HT1080 (cell line): ENCODE results near the gene RYR1. TPM values are rescaled to one million over a fixed set of nuclear protein-coding genes. Genes with fewer than 3 reads are reported as not detected.

Experiments
- DNase-seq: peaks from one replicate; pipeline ENCODE4 v3.0.0-alpha.2; 2015; ENCODE audit warnings: low read depth
- polyA plus RNA-seq, 2 experiments: library from polyadenylated mRNA; depleted of rRNA; stranded (reverse); fragments of >200 nt; gene quantifications; 2 replicates each; pipeline ENCODE4 v1.2.3, GENCODE V29; 2015
- total RNA-seq: library from RNA; depleted of rRNA; stranded (reverse); fragments of >200 nt; shearing (Covaris generic); gene quantifications from 2 replicates; pipeline ENCODE4 v1.2.3, GENCODE V29; 2014; rRNA removed

RYR1 gene
- not detected in 2 replicates for total RNA-seq
- polyA plus RNA-seq (2015; cell fraction: cytosol; rRNA removed), result 0.03 TPM in 1 of 2 replicates, not detected in the other
- 0.01 TPM in 1 of 2 replicates, not detected in the other for polyA plus RNA-seq (2015; cell fraction: nucleus; rRNA removed)

- DNase-seq, result no peak
These were observed at the start of gene RYR1 for GRCh38 chr19:38433268-38433733. TSS of gene RYR1 (plus strand) at chr19:38433691. CDS start at chr19:38433830, 139 bp downstream.

DNA sequence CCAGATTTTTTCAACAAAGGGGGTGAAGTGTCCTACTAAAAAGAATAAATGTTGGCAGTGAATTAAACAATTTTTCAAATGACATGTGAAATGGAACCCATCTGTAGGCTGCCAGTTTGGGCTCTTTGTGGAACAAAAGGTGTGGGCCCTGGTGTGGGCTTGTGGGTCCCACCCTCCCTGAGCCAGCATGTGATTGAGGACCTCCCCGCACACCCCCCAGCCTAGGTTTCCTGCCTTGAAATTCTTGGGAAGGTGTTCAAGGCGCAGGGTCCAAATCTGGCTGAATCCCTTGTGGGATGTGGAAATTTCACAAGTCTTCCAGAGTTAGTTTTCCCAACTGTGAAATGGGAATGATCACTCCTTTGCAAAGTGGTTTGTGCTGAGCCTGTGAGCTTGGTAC is 49.7 kb upstream of the RYR1 start:
- no peak for DNase-seq

DNA sequence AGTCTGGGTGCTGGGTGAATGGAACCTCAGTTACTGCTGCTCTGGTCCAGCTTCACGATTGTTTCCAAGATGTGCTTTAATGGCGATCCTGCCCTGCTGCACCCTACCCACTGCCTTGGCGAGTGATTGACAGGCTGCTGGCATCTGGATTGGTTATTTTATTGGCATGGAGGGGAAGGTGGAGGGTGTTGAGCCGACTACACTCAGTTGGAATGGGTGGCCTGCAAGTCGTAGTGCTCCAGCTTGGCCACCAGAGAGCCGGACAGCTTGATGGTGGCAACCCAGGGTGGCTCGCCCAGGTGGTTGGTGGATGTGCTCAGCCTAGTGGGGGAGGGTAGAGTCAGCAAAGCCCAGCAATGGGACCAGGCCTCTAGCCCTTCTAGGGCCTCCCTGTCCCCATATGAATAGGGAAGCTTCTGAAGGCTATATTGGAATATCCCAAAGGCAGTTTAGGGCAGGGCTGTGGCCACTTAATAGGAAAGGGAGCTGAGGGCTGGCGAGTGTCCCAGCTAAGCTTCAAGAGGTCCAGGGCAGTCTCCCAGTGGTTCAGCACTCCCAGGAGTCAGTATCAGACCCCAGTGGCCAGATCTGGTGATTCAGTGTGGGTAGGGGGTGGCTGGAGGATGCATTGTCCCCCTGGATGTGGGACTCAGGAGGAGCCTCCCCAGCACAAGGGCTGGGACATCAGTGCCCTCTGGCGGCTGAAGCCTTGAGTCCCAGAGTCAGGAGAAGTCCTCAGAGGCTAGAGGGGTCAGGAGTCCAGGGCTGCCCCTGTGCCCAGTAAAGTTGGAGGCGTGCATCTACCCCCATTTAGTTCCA is 49.1 kb upstream of the RYR1 start:
- DNase-seq, result no peak

GRCh38 chr19:38385057-38385803 is 48.3 kb upstream of the RYR1 start:
- DNase-seq, result no peak

DNA sequence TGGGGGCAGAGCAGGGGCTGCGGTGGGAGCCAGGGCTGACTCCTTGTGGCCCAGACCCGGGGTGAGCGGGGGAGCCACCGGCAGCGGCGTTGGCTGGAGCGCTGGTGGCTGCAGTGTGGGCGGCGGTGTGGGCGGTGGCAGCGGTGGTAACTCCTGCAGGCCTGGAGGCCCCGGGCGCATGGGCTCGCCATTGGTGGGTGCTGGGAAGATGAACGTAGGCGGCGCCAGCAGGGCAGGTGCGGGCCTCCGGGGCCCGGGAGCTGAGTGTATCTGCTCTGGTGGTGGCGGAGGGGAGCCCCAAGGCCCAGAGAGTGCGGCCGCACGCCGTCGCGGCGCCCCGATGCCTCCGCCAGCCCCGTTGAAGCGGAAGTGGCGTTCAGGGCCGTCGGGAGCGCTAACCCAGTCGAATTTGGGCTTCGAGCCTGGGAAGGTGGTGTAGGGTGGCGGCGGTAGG is 47.7 kb upstream of the RYR1 start:
- DNase-seq, result no peak

GRCh38 chr19:38386300-38386970 is 47.1 kb upstream of the RYR1 start:
- no peak for DNase-seq

DNA sequence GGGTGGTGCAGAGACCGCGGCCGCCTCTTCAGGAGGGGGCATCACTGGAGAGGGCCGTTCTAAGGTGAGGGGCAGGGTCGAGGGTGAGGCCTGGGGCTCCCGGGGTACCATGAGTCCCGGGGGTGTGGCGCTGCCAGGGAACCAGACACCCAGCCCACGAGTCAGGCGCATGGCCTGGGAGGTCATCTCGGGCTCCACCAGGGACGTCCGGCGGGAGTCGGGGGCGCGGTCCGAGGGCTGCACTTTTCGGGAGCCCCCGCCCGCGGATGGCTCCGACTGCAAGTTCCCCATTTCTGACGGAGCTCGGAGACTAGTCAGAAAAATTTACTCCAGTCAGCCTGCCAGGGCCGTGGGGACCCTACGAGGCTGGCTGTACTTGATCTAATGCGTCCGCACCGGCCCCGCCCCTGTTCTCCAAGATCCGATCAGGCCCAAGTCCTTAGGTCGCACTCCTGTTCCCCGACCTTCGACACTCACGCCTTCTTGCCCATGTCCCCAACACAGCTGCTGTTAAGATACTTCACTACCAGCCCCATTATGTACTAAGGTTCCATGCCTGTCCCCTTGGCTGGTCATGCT is 46.4 kb upstream of the RYR1 start:
- DNase-seq, result no peak

DNA sequence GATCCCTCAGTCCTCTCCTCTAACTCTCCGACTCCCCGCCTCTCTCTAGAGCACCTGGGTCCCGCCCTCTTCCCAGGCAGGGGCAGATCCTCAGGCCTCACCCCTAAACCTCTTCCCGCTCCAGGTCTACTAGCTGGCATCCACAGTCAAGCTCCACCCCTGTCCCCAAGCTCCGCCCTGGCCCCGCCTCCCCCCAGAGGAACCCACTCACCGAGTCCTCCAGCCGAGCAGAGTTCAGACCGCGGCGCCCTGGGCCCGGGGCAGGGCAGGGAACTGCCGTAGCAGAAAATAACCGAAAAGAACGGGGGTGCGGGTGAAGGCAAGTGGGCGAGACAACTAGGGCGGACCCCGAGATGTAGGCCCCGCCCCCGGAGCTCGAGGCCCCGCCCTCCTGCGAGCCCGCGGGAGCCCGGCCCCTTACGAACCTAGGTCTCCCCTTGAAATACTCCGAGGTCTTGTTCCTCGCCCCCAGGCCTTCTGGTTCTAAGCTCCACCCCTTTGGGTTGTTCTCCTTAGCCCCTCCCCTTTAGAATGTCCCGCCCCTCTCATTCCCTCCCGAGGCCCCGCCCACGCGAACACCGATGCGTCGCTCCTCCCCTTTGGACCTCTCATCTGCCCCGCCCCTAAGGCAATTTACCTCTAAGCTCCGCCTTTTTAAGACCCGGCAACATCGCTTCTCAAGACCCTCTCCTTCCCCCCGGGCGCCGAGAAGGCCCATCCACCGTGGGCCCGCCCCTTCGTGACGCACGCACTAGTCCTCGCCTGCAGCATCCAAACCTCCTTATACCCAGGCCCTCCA is 45.7 kb upstream of the RYR1 start, which contains the start of gene GGN:
TSS of gene GGN (minus strand) at position 485 of the 799 bp plus-strand sequence. CDS start 773 bp downstream, outside the sequence.
- peak; percentile 96 for DNase-seq

- no peak for DNase-seq
These were observed 45.0 kb upstream of the RYR1 start, which contains the start of gene SPRED3 for GRCh38 chr19:38388349-38389100. TSS of gene SPRED3 (plus strand) at chr19:38388697. CDS start at chr19:38390303, 1,606 bp downstream.

GRCh38 chr19:38389101-38389925 is 44.2 kb upstream of the RYR1 start:
- DNase-seq, result peak; percentile 81

DNA sequence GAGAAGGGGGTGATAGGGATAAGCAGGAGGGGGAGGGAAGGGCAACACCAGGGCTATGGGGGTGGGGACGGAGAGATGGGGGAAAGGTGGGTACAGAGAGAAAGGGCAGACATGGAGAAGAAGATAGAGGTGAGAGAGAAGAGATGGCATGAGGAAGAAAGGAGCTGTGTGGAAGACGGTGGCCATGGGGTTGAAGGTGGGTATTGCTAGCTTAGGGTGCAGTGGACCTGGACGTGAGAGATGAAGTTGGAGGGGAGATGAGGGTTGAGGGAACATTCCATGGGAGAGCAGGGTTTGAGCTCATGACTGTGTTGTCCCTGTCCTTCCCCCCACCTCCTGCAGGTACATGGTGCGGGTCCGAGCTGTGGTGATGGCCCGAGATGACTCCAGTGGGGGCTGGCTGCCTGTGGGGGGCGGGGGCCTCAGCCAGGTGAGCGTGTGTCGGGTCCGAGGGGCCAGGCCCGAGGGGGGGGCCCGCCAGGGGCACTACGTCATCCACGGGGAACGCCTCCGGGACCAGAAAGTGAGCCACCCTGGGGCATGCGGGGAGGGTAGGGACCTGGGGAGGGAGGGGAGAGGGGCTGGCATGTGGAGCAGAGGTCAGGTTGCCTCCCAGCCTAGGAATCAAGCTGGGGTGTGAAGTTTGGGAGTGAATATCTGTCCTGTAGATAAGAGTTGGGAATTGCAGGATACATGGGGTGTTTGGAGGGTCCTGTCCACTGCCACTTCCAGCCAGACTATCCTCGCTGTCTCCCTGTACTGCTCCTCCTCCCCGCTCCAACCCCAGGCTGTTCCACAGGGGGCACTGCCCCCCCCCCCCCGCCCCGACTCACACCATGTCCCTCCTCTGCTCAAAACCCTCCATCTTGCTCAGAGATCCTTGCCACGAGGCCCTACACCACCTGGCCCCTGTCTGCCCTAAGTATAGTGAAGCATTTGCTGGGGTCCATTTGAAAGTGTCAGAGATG is 43.2 kb upstream of the RYR1 start:
- no peak for DNase-seq

GRCh38 chr19:38391911-38392464 is 41.5 kb upstream of the RYR1 start:
- no peak for DNase-seq

- DNase-seq, result peak; percentile 33
These were observed 40.7 kb upstream of the RYR1 start for GRCh38 chr19:38392707-38393308.

GRCh38 chr19:38394488-38394887 is 39.0 kb upstream of the RYR1 start:
- no peak for DNase-seq

DNA sequence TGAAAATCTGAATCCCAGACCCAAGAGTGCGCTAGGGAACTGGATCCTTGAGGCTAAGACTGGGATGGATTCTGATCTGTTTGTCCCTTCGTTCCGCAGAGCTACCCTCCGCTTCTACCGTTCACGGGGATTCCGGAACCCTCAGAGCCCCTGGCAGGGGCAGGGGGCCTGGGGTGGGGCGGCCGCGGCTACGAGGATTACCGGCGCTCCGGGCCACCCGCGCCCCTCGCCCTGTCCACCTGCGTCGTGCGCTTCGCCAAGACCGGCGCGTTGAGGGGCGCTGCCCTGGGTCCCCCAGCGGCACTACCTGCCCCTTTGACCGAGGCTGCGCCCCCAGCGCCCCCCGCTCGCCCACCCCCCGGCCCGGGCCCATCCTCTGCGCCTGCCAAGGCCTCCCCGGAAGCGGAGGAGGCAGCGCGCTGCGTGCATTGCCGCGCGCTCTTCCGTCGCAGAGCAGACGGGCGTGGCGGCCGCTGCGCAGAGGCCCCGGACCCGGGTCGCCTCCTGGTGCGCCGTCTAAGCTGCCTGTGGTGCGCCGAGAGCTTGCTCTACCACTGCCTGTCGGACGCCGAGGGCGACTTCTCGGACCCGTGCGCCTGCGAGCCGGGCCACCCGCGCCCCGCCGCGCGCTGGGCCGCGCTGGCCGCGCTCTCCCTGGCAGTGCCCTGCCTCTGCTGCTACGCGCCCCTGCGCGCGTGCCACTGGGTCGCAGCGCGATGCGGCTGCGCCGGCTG is 37.9 kb upstream of the RYR1 start:
- no peak for DNase-seq

- no peak for DNase-seq
These were observed 34.4 kb upstream of the RYR1 start for GRCh38 chr19:38399081-38399480.
